GM20000 (cell line): ENCODE measurements around the gene TPPP3.

Source experiments
- DNase-seq: peaks from one replicate; pipeline ENCODE4 v3.0.0; 2012; ENCODE audit warnings: low spot score
- TF ChIP-seq, protein P1 (sequence below): IDR thresholded peaks from 2 replicates; pipeline ENCODE4 v1.5.1; 2012; ENCODE audit warnings: mild to moderate bottlenecking, control low read depth; ENCODE audit errors: extremely low read depth, missing control alignments

TPPP3 gene

GRCh38 chr16:67395458-67396158, 2.3 kb upstream of the TPPP3 start:
- TF ChIP-seq, protein P1, sequence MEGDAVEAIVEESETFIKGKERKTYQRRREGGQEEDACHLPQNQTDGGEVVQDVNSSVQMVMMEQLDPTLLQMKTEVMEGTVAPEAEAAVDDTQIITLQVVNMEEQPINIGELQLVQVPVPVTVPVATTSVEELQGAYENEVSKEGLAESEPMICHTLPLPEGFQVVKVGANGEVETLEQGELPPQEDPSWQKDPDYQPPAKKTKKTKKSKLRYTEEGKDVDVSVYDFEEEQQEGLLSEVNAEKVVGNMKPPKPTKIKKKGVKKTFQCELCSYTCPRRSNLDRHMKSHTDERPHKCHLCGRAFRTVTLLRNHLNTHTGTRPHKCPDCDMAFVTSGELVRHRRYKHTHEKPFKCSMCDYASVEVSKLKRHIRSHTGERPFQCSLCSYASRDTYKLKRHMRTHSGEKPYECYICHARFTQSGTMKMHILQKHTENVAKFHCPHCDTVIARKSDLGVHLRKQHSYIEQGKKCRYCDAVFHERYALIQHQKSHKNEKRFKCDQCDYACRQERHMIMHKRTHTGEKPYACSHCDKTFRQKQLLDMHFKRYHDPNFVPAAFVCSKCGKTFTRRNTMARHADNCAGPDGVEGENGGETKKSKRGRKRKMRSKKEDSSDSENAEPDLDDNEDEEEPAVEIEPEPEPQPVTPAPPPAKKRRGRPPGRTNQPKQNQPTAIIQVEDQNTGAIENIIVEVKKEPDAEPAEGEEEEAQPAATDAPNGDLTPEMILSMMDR, result no peak
- DNase-seq, result no peak

DNA sequence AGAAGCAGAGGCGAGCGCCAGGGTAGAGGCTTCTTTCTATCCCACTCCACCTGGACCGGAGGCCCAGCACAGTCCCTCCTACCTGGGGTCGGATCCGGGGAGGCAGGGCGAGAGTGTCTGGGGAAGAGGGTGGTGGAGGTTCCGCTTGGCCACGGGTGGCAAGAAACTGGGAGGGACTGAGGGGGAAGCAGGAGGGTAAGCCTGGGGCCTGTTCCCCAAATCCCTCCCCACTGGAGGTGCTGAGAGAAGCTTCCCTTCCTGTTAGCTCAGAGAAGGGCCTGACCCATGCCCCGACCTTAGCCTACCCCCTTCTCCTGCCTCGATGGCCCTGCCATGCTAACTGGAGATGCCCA, 1.8 kb upstream of the TPPP3 start:
- DNase-seq, result no peak
- TF ChIP-seq, protein P1, result no peak

DNA sequence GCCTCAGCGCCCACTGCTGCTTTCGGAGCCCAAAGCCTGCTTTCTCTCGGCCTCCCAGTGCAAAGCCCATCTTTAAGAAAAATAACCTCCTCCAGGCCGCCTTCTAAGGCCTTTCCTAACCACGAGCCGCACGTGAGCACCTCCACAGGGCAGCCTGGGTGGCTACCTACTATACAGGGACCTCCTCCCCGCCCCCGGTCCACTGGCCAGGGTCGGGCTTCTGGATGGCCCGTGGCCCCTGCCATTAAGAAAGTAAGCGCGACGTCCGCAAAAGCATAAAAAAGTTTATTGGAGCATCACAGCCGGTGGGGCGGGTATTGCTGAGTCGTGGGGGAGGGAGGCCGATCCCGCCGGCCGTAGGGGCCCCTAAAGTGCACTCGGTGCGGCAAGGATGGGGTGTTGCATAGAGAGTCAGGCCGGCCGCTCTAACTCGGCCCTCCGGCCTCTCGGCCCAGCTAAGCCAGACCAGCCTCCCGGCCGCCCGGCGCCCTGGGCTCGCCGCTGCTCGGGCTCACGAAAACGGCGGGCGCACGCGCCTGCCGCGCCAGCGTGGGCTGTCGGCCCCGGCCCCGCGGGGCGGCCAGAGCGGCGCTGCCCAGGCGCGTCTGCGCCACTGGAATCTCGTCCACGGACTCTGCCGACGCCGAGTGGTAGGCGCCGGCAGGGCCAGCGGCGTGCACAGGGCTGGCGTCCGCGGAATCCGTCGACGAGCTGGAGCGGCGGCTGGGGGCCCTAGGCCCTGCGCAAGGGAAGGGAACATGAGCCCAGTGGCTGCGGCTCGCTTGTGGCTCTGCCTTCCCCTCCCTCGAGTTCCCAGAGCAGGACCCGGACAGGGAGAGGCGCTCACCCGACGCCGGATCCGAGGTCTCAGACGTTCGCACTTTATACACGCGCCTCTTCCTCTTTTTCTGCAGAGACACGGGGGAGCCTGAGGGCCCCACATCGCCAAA, 1.1 kb upstream of the TPPP3 start:
- TF ChIP-seq, protein P1, result no peak

DNA sequence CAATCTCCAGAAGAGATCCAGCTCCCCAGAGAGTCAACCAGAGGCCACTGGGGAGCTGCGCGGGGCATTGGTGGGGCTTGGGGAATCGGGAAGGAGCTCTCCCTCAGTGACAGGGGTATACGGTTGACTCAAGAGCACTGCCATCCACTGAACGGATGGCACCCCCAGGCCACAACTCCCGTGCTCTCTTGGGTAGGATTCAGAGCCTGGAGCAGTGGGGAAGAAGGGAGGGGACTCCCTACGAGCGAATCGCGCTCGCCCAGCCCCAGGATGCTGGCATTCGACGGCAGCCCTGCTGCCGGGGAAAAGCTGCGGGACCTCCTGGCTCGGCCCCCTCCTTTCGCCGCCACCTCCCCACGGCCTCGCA, 473 bp upstream of the TPPP3 start:
- TF ChIP-seq, protein P1, result no peak

More for the DNA sequence above, 1.1 kb upstream of the TPPP3 start:
- DNase-seq, result peak; percentile 48

GRCh38 chr16:67392301-67393059, 818 bp downstream of the TPPP3 start:
- TF ChIP-seq, protein P1, result no peak
- DNase-seq, result no peak

More for the DNA sequence above, 473 bp upstream of the TPPP3 start:
- no peak for DNase-seq

- TF ChIP-seq, protein P1, result no peak
- DNase-seq, result peak; percentile 21
These were observed 1.6 kb downstream of the TPPP3 start for GRCh38 chr16:67391424-67392300.
